HG03457 (cell line): Measurements from ENCODE around the gene LYPD6B.

Experiments
- ATAC-seq: cut with Tn5 transposase; IDR thresholded peaks from one replicate; pipeline ENCODE4 v1.9.1; 2021; ENCODE audit warnings: moderate number of reproducible peaks; ENCODE audit not compliant: unreplicated experiment

LYPD6B gene

DNA sequence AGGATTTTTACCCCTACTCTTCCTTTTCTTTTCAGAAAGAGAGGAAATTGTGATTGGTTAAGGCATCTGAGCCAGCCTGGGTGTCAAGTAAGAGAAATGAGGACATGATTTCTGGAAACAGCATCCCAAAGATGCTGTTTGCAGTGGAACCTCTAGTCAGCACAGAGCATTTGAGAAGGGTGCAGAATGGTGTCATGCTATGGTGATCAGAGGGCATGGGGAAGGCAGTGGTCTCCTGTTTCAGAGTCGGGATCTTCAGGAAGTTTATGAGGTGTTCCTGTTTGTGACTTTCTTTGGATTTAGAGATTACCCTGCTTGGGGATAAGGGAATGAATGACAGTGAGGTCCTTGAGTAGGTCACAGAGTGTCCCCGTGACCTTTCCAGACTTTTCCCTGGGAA is 117.5 kb downstream of the LYPD6B start:
- ATAC-seq = no peak

DNA sequence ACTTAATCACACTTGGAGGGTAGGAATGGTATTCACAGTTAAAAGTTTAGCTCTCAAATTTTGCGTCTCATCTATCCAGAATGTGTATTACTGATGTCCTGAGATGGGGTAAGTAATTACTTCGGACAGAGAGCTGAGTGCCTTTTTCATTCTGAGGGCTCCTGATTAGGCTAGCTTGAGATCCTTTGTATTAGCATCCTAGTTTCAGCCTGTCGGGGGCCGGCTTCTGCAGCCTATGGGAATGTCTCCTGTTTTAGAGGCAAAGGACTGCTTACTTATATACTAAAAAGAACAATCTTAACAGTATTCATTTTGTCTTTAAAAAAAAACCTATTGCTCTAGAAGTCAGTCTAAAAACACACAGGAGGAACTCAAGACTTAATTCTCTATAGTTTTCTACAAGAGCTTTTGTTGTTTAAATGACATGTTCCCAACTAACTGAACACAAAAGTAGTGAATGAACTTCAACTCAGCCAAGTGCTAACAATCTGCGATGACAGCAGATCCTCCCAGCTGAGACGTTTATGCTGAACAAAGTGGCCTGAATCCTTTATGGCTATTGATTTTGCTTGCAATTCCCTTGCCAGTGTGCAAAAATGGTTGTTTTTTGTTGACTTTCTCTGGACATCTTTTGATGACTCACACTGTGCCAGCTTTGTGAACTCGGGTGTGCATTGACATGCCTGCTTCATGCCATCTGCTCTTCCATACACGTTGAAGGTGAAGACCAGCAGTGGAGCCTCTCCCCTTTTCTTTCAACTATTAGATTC is 118.7 kb downstream of the LYPD6B start:
- no peak for ATAC-seq

DNA sequence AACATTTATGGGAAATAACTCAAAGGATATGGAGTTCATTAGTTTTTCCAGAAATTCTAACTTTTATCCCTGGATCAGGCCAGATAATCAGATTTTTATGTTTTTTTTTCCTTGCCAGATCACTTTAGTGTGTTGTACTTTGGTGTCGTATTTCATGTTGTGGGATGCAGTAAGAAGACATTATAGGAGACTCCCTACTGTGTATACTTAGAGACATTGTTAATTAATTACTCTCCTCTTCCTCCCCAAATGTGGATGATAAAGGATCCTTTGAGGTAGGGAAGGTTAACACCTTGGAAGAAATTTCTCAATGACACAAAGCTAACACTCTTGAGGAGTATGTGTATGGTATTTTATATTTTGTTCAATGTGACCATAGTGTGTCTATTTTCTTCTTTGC is 120.5 kb downstream of the LYPD6B start:
- no peak for ATAC-seq

DNA sequence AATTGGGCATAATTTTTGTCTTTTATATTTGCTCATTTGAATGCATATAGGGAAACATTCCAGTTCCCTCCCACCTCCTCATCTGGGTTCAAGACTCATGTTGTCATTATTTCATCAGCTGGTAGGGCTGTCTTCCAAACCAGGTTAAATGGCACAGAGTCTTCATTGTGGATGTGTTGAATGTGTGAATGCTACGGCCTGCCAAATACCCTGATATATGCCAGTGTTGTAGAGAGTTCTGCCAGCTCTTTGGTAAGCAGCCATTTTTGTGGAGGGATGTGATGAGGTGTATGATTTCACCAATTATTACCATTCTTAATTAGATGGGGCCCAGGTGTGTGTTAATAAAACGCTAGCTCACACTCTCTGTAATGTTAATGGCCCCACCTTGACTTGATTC is 121.7 kb downstream of the LYPD6B start:
- no peak for ATAC-seq

DNA sequence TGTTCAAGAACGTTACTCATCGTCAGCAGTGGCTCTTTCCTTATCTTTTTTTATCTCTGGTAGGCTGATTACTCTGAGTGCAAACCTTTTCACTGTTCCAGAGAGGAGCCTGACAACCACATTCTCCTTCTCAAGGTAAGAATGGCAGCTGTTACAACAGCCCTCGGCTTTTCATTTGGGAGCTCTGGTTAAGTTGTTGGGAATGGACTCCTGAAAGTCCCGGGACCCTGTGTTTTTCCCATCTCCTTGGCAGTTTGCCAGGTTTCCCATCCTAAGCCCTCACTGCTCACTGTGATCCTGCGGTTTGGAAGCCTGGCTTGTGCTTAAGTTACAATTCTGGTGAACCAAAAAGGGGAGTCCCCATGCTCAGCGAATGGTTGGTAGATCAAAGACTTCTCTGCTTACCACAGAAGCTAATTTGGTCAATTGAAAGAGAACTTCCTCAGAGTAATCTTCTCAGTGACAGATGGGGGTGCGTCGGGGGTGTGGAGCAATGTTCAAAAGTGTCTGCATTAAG is 122.3 kb downstream of the LYPD6B start:
- ATAC-seq = peak; percentile 92

DNA sequence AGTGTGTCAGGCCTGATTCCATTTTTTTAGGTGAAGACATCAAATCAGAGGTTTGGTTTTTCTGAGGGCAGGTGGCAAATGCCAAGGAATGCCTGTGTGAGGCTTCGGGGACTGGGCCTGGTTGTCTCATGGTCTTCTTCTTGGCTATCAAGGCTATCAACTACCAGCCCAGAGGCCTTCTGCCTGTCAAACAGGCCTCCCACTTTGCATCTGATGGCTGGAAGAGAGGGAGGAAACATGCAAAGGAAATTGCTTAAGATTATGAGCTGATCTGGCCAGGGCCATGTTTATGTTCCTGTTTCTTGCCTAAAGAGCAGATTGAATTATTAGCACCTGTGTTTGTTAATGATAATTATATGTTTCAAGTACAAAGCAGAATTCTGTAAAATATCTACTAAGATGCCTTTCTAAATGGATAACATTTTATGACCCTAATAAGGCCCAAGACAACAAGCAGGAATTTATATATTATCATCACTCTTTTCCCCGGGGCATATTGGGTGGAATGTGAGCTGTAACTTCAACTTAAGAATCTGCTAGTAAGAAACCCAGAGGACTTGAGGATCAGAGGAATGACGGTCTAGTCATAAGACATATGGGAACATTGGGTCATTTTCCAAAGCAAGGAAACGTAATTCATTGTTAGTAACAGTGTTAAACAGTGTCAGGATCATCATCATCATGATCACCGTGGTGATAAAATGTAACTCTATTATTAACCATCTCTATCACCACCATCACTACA is 123.2 kb downstream of the LYPD6B start:
- ATAC-seq = no peak

DNA sequence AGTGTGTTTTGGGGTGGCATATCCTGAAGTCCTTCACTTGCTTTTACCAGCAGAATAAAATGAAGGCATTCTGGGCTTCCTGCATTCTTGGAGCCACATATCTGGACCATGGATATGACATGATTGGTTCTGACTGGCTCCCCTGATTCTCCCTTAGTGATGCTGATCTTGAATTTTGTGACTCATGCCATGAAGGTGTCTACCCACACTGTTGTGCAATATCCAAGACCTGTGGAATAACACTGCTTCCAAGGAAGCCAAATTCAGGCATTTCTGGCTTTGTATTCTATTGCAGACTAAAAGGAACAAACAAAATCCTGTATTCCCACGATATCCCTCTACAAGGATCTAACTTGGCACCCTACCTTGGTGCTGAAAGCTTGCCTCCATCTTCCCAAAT is 125.8 kb downstream of the LYPD6B start:
- no peak for ATAC-seq

DNA sequence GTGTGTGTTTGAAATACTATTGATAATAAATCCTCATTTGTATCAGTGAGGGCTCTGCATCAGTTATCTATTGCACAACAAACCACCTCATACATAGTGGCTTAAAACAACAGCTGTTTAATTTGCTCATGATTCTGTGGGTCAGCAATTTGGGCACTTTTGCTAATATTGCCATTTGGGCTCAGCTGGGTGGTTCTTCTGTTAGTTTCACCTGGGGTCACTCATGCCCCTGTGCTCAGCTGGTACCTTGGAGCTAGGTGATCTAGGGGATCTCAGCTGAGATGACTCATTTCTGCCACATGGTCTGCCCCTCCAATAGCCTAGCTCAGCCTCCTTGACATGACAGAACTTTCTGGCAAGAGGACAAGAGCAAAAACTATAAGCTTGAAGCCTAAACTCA is 126.3 kb downstream of the LYPD6B start:
- ATAC-seq = no peak

DNA sequence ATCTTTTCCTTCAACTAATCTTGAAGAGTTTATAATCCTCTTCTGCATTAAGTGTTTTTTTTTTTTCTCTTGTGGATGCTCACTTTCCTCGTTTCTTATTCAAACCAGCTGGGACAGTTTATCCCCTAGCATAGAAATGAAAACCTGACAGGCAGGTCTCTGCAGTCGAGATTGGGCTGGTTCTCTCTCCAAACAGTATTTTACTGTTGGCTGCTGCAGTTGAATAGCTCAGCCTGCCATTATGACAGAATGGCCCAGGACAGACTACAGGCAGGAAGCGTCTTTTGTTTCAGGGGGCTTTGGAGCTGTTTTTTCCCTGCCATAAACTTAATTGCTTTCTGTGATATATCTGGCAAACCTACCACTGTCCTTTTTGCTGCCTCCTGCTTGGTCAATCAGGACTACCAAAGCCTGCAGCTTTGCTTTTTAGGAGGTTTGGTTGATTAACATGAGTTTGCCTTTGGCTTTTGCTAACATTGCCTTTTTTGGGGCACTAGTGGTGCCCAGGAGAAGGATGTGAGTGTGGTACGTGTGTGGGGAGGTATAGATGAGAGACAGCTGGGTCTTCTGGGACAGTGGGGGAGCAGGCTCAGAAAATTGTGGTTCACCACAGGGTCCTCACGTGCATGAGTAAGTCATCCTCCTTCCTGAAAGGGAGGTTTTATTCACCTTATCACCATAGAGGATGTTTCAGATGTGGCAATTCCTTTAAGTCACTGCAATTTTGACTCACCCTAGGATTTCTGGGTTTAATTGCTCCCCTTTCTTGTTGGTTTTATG is 128.7 kb downstream of the LYPD6B start:
- ATAC-seq = peak; percentile 70

DNA sequence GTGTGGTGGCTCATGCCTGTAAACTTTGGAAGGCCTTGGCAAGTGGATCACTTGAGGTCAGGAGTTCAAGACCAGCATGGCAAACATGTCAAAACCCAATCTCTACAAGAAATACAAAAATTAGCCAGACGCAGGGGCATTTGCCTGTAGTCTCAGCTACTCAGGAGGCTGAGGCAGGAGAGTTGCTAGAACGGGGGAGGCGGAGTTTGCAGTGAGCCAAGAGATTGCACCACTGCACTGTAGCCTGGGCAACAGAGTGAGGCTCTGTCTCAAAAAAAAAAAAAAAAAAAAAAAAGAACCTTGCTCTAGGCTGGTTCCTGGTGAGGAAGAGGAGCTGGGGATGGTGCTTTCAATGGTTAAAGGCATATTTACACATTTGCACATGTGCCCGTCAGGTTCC is 129.4 kb downstream of the LYPD6B start:
- ATAC-seq = no peak

DNA sequence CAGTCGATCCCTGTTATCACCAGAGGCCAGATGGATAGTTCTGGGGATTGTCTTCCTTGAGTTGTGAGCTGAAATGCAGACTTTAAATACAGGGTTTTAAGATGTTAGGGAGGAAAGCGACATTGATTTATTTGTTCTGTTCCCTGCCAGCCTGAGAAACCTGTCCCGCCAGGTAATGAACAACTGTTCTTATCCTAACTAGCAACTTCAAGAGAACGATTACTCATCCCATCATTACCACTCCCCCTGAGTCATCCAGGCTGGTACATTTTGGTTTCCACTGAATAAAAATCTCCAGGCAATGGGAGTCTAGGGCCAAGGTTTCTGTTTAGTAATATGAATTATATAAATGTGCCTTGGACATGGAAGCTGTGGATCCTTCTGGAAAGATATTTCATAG is 131.2 kb downstream of the LYPD6B start:
- no peak for ATAC-seq

DNA sequence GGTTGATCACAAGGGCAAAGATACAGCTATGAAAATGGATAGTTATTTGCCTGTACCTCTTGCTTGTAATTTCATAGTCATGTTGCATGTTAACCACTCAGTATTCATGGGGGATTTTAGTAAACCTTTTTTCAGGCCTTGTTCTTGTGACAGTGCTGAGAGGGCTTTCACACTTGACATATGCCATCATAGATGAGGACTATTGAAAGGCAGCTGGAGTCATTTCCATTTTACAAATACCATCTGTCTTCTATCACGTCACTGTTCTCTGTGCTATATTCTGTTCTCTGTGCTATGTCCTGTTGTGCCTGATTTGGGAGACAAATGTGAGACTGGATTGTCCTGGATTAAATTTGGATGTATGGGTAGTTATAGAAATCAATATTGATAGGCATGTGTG is 131.7 kb downstream of the LYPD6B start:
- ATAC-seq = no peak

DNA sequence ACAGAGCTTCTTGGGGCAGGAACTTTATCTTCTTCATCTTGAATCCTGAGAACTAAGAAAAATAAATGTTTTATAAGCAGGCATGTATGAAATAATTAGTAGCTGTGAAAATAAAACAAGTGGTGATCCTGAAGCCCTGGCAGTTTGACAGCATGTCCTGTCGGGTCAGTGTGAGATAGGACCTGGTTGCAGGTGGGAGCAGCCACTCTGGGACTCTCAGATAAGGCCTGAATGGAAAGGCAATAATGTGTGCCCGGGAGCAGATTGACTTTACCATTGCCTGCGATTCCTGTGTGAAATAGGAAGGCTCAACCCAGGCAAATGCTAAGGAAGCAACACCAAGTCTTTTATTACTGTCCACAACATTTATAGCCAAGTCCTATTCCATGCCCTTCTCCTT is 132.4 kb downstream of the LYPD6B start:
- no peak for ATAC-seq

DNA sequence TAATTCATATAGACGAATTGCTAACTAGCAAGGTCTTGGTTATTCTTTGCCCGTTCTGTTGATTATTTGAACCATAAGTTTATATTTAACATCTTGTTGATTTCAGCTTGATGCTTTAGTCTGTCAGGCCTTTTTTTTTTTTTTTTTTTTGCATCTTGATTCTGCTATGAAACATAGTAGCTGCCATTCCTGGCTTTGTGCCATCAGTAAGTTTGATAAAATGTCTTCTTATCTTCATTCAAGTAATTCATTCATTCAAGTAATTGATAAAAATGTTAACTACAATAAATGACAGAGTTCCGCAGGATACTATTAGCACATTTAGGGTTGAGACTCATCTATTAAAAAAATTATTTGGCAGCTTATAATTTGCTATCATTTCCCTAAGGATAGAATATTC is 134.7 kb downstream of the LYPD6B start:
- no peak for ATAC-seq

DNA sequence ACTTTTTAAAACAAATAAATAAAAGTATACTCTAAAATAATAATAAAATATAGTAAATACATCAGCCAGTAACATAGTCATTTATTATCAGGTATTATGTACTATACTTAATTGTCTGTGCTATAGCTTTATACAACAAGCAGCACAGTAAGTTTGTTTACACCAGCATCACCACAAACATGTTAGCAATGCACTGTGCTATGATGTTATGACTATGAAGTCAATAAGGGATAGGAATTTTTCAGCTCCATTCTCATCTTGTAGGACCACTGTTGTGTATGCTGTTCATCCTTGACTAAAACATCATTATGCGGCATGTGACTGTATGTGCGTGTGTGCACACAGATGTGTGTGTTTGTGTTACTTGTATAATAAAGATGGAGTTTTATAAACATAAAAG is 137.5 kb downstream of the LYPD6B start:
- ATAC-seq = no peak

DNA sequence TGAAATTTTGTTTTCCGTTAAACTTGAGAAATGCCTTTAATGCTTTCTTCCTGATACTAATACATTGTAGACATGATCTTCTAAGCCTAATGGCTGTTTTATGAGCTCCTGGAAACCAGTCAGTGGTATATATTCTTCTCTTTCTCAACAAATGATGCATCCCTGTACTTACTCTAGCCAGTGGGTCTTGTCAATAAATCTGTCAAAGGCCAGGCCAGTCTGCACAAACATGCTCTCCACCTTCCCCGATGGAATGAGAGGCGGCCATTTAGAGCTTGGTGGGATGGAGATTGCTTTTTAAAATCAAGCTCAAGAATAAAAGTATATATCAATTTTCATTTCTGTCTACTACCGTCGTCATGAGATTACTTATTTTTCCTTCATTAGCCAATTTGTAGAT is 140.1 kb downstream of the LYPD6B start:
- no peak for ATAC-seq

DNA sequence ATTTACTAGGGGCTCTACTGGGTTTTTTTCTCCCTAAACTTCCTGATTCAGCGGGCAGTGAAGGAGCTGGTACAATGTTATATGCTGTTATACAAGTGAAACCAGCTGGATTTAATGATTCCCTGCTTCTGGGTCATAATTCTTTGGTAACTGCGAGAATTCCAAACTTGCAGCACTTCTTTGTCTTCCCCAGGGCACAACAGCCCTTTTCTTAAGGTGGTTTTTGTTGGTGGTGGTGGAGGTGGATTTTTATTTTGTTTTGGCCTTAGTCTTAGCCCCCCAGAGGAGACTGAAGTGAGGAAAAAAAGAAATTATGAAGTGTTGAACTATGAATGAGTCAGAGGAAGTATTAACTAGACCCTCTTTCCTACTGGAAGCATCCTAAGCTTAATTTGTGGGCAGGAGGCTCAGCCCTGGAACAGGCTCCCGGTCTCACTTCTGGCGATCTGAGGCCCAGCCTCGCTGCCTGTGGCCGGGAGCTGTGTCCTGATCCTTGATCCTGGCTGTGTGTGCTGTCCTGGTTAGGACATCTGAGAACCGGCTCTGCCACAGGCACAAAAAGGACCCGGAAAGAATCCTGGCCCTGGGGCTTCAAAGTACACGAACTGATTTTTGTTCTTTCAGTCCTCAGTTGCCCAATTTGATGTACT is 141.9 kb downstream of the LYPD6B start:
- no peak for ATAC-seq

DNA sequence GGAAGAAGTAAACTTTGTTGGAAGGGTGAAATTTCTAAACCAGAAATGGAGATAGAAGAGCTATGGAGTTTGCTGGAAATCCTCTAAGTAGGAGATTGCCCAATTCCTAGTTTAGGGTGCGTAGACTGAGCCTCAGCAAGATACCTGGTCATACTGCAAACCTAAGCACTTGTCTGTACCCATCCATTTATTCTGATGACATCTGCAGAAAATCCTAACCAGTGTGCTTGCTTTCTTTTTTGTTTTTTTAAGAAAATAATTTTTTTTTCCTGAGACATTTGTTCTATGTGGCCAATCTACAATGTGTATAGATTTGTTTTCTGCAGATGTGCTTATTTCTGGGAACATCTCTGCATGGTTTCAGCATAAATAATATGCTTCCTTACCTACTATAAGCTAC is 144.7 kb downstream of the LYPD6B start:
- no peak for ATAC-seq

DNA sequence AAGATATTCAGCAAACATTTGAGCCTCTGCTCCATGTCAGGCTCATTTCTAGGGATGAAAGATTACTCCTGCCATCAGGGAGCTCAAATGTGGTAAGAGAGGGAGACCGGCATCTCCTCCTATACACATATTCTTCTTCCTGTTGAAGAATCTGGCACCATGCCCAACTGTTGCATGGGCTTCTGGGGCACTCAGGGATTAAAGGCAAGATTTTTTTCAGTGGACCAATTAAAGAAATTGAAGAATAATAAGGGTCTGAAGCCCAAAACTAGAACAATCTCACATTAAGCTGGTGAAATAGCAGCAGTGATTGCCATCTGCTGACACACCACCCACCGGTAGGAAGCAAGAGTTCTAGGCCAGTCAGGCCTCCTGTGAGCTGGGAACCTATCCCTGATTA is 146.5 kb downstream of the LYPD6B start:
- ATAC-seq = no peak

DNA sequence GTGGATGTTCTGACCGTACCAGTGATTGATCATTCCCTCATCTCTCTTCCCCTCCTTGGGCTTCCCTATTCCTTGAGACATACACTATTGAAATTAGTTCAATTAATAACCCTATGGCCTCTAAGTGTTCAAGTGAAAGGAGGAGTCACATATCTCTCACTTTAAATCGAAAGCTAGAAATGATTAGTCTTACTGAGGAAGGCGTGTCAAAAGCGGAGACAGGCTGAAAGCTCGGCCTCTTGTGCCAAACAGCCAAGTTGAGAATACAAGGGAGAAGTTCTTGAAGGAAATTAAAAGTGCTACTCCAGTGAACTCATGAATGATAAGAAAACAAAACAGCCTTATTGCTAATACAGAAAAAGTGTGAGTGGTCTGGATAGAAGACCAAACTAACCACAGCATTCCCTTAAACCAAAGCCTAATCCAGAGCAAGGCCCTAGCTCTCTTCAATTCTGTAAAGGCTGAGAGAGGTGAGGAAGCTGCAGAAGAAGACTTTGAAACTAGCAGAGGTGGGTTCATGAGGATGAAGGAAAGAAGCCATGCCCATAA is 147.5 kb downstream of the LYPD6B start:
- no peak for ATAC-seq

DNA sequence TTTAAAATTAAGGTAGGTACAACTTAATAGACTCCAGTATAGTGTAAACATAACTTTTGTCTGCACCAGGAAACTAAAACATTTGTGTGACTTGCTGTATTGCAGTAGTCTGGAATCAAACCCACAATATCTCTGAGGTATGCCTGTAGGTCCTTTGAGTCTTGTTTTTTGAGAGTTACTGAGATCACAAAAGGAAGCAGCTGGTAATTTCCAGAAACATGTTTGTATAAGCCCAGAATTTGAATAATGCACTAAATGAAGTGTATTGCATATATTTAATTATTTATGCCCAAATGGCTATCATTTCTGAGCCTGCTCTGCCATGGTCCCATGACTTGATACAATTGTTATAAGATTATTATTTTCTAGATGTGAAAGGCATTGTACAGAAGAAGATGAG is 148.6 kb downstream of the LYPD6B start:
- no peak for ATAC-seq
